D341Med (cell line): ENCODE measurements around the gene PDE4C.

Experiments
- DNase-seq: peaks from one replicate; pipeline ENCODE4 v3.0.0; 2012; ENCODE audit warnings: low spot score

Gene PDE4C

GRCh38 chr19:18225702-18226468, at the start of gene PDE4C:
Gene PDE4C, minus strand, starts transcription at chr19:18226438. Its CDS starts 23 bp downstream, at chr19:18226415.
- no peak for DNase-seq

- DNase-seq = no peak
Observed at GRCh38 chr19:18274781-18275356, 48.6 kb upstream of the PDE4C start.

DNA sequence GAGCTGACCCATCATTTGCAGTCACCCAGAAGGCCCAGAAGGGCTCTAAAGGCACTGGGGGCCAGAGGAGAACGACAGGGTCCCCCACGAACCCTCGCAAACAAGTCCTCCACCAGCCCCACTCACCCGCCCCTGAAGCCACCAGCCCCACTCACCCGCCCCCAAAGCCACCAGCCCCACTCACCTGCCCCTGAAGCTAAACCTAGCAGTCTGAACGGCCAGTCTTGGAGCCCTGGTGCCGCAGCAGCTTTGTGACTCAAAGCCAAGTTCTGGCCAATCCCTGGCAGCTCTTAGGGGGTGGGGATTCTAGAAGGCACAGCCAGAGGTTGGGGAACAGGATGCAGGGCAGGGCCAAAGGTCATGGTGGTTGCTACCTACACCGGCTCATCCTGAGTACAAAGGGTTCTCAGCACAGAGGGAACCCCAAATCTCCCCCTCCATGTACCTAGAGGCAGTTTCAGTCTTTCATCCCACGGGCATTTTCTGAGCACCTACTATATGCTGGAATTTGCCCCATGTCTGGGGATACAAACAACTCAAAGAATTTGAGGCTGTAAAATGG, 48.1 kb upstream of the PDE4C start, which contains the start of gene IQCN:
IQCN (minus strand) TSS at position 234 of the 562 bp plus-strand sequence. CDS start 4,974 bp downstream, outside the sequence.
- no peak for DNase-seq

GRCh38 chr19:18273561-18274218, 47.5 kb upstream of the PDE4C start:
- DNase-seq = no peak

DNA sequence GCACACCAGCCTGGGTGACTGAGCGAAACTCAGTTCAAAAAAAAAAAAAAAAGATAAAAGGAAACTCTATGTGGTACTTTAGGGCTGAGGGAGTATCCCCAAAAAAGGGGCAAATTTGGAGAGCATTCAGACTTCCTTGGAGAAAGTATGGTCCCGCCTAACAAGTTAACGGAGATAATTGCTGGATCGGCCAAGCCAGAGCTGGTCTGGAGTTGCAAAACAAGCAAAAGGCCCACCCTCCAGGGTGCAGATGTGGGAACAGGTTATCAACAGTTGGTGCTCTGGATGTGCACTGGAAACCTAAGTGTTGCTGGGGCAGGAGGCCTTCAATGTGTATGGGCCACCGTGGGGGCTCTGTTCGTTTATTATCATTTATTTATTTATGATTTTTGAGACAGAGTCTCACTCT, 45.2 kb upstream of the PDE4C start:
- no peak for DNase-seq

DNA sequence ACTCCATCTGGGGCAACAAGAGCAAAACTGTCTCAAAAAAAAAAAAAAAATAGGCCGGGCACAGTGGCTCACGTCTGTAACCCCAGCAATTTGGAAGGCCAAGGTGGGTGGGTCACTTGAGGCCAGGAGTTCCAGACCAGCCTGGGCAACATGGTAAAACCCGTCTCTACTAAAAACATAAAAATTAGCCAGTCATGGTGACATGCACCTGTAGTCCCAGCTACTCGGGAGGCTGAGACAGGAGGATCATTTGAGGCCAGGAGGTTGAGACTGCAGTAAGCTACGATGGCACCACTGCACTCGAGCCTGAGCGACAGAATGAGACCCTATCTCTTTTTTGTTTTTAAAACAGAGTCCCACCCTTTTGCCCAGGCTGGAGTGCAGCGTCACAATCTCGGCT, 44.1 kb upstream of the PDE4C start:
- DNase-seq = no peak

DNA sequence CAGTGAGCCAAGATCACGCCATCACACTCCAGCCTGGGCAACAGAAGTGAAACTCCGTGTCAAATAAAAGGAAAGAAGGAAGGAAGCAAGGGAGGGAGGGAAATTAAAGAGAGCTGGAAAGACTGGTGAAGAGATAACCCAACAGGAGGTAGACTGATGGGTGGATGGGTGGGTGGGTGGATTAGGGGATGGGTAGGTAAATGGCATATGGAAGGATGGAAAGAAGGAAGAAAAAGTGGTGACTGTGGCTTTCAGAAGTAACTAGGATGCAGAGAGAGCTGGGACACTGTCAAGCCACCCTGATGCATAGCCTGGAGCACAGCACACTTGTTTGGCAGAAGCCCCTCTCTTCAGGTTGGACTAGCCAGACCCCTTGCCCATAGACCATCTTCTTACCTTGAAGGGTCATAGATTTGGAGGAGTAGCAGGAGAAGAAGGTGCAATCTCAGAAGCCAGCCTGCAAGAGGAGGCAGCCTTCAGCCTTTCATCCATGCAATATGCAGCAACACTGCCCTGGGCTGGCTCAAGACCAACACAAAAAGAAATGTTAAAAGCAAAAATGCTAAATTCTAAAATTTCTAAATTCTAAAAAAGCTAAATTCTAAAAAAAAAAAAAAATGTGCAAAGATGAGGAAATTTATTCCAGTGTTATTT, 43.0 kb upstream of the PDE4C start:
- DNase-seq = no peak

- DNase-seq = no peak
Observed at GRCh38 chr19:18266771-18267686, 40.8 kb upstream of the PDE4C start.

- no peak for DNase-seq
Observed at GRCh38 chr19:18265582-18265981, 39.3 kb upstream of the PDE4C start.

- no peak for DNase-seq
Observed at GRCh38 chr19:18264971-18265540, 38.8 kb upstream of the PDE4C start.

DNA sequence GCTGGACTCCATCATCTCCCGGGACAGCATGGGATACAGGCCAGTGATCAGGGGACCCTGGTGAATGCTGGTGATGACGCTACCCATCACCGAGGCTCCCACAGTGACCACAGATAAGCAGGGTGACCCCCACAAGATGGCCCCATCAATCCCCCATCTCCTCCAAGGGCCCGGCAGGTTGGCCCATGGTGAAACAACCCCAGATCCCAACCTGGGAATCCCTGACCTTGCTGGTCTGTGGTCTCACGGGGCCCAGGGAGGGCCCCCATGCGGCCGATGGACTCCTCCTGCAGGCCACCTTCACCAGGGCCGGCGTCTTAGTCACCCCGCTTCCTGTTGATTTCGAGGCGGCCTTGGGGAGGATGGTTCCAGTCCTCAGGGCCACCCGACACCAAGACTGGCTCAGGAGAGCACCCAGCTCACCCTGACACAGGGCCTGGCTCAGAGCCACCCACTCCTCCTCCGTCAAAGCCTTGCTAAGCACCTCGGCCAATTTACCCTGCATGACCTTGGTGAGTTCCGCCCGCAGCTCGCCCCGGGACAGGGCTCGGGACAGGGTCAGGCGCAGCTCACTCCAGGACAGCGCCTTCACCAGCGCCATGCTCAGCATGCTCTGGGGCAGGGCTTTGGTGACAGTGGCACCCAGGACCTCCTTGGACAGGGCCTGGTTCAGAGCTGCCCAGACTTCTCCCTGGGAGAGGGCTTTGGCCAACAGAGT, 38.1 kb upstream of the PDE4C start:
- DNase-seq = no peak

- DNase-seq = no peak
Observed at GRCh38 chr19:18263324-18264136, 37.3 kb upstream of the PDE4C start.

DNA sequence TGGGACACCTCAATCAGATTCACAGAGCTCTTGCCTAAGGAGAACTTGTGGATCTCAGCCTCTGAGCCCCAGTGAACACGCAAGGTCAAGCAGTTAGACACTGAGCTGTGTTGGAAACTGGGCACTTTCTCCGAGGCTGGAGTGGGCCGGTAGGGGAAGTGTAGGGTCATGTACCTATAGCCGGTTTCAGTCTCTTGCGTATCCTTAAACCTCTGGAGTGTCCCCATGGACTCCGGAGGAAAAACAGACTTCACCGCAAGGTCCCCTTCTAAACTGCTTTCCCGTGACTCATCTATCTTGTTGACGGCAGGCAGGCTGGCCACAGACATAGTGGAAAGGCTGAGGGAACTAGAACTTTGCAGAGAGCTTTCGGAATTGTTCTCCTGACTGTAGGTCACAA, 36.7 kb upstream of the PDE4C start:
- DNase-seq = no peak

GRCh38 chr19:18262144-18262543, 35.9 kb upstream of the PDE4C start:
- DNase-seq = no peak

DNA sequence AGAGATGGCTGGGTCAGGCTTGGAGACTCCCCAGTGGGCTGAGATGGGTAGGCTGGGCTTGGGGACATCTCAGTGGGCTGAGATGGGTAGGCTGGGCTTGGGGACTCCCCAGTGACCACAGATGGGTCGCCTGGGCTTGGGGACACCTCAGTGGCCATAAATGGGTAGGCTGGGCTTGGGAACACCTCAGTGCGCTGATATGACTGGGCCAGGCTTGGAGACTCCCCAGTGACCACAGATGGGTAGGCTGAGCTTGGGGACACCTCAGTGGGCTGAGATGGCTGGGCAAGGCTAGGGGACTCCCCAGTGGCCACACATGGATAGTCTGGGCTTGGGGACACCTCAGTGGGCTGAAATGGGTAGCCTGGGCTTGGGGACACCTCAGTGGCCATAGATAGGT, 35.2 kb upstream of the PDE4C start:
- DNase-seq = no peak

DNA sequence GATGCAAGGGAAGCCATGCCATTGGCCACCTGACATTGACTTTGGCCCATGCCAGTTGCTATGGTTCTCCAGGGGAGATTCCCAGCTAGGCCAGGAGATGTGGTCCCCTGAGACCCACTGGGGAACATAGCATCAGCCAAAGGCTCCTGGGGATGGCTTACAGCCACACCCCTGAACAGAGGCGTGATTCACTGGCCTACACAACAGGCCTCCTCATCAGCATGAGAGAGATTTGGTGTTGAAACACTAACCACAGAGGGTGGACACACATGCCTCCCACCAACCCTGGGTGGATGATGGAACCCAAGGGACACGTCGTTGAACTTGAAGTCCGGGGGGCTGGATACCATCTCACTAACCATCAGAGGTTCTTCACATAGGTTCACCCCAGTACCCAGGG, 33.7 kb upstream of the PDE4C start:
- no peak for DNase-seq

GRCh38 chr19:18257503-18258470, 31.5 kb upstream of the PDE4C start:
- no peak for DNase-seq
